Lung microvascular endothelial cell (primary cell): ENCODE results near the gene MARS1. TPM values are rescaled to one million over a fixed set of nuclear protein-coding genes. Genes with fewer than 3 reads are reported as not detected.

Experiments used
- DNase-seq, 2 donors: peaks; one replicate each; pipeline versions ENCODE4 v3.0.0 to v3.0.0-alpha.2; 2010; ENCODE audit warnings: low read depth in 2 of 2
- total RNA-seq: library from RNA; depleted of rRNA; stranded (reverse); fragments of >200 nt; gene quantifications from 2 replicates; pipeline ENCODE4 v1.2.1, GENCODE V29; 2014

Gene MARS1
- total RNA-seq, 1 donor from 2014 or later: 123 TPM

GRCh38 chr12:57528831-57529555, 41.1 kb downstream of the MARS1 start:
- no peak for DNase-seq

- DNase-seq: no peak
Observed at GRCh38 chr12:57529831-57530230, 42.0 kb downstream of the MARS1 start.

GRCh38 chr12:57530396-57531142, 42.7 kb downstream of the MARS1 start:
- no peak for DNase-seq

- no peak for DNase-seq
Observed at GRCh38 chr12:57531836-57532235, 44.0 kb downstream of the MARS1 start.

- DNase-seq: no peak
Observed at GRCh38 chr12:57533108-57533507, 45.2 kb downstream of the MARS1 start.

- no peak for DNase-seq
Observed at GRCh38 chr12:57534250-57534649, 46.4 kb downstream of the MARS1 start.

GRCh38 chr12:57534991-57535543, 47.2 kb downstream of the MARS1 start:
- peak in 1 of 2 donors; percentile 44 for DNase-seq

- no peak for DNase-seq
Observed at GRCh38 chr12:57535764-57536596, 48.1 kb downstream of the MARS1 start.

GRCh38 chr12:57536597-57536942, 48.7 kb downstream of the MARS1 start:
- no peak for DNase-seq

- DNase-seq: no peak
Observed at GRCh38 chr12:57539134-57539768, 51.4 kb downstream of the MARS1 start.

- peak in 1 of 2 donors; percentile 45 for DNase-seq
Observed at GRCh38 chr12:57541001-57541400, 53.1 kb downstream of the MARS1 start.

GRCh38 chr12:57541717-57542116, 53.8 kb downstream of the MARS1 start:
- DNase-seq: no peak

GRCh38 chr12:57543581-57543980, 55.7 kb downstream of the MARS1 start:
- peak; percentile 37 to 64 for DNase-seq

GRCh38 chr12:57545809-57546437, 58.1 kb downstream of the MARS1 start:
- DNase-seq: peak in 1 of 2 donors; percentile 27

- peak; percentile 98 to 99 for DNase-seq
Observed at GRCh38 chr12:57546438-57547287, 58.8 kb downstream of the MARS1 start, which contains the start of gene DCTN2. Gene DCTN2, minus strand, starts transcription at chr12:57547192. Its CDS starts 129 bp downstream, at chr12:57547063.

GRCh38 chr12:57547288-57548012, 59.6 kb downstream of the MARS1 start:
- DNase-seq: no peak

GRCh38 chr12:57548013-57548315, 60.1 kb downstream of the MARS1 start:
- DNase-seq: no peak

GRCh38 chr12:57548488-57548887, 60.6 kb downstream of the MARS1 start:
- DNase-seq: no peak

GRCh38 chr12:57549203-57549908, 61.5 kb downstream of the MARS1 start:
- no peak for DNase-seq
